Activated T-cell treated with anti-CD3 and anti-CD28 coated beads, Interleukin-2, amount 50 U/mL, for 48 hours (primary cell): ENCODE data around the gene SCGB2A2.

ENCODE experiments used
- DNase-seq, 2 experiments: peaks; one replicate each; pipeline ENCODE4 v3.0.0-alpha.2; 2020

SCGB2A2 gene

DNA sequence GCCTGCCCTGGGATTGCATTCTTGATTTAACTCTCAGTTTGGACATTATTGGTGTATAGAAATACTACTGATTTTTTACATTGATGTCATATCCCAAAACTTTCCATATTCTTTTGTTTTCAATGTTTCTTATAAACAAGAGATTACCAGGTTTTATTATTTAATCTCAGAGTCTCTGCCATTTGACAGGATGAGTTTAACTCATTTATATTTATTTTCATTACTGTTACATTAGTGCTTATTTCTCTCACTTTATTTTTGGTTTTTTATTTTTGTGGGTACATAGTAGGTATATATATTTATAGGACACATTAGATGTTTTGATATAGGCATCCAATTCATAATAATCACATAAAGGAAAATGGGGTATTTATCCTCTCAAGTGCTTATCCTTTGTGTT lies 38.0 kb downstream of the SCGB2A2 start:
- DNase-seq: no peak

- DNase-seq: no peak
Measured at GRCh38 chr11:62309991-62310390, 40.0 kb downstream of the SCGB2A2 start.

- no peak for DNase-seq
Measured at GRCh38 chr11:62315431-62315830, 45.5 kb downstream of the SCGB2A2 start.

GRCh38 chr11:62322524-62322923 lies 52.6 kb downstream of the SCGB2A2 start:
- no peak for DNase-seq
